Measurements from ENCODE around the gene ISG15. TPM values are rescaled to one million over a fixed set of nuclear protein-coding genes. Genes with fewer than 3 reads are reported as not detected.

ISG15 gene
- total and polyA plus RNA-seq, 2 of the 13 experiments (the other 11 are each of a cell fraction or from before 2014, with no cell fraction given): 42.1 to 54.9 TPM

DNA sequence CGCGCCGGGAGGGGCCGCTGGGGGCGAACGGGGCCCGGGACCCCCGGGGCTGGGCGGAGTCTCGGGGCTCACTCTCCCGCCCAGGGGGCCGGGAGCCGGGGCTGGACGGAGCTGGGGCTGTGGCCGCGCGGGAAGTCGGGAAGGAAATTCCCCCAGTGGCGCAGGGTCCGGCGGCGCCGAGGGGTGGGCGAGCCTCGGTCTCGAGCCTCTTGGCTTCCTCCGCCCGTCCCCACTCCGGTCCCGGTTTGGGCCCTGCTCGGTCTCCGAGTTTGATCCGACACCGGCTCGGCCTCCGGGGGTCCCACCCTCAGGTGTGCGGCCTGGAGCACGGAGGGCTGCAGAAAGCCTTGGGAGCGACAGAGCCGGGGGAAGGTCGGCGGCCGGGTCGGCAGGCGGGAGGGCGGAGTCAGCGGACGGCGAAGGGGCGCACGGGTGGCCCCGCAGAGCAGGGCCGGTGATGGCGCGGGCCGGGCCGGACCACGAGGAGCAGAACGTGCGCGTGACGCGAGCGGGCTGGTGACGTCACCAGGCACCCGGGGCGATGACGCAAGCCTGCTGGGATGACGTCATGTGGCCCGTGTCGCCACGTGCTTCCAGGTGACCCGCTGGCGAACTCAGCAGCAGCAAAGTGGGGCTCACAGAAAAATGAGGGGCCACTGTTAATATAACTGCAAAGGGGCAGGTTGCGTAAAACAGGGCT is 12.8 kb upstream of the ISG15 start (continued):
- no peak for TF ChIP-seq ZNF781 (CRISPR knock-in tag; IDR thresholded peaks at IDR 0.05; ENCODE audit: borderline replicate concordance, not compliant biosample characterization)
- no peak for TF ChIP-seq ZNF7 (CRISPR knock-in tag; IDR thresholded peaks at IDR 0.05)
- TF ChIP-seq GZF1 (CRISPR knock-in tag; IDR thresholded peaks at IDR 0.05): 0 out of 2 replicates have a peak, but pooled peaks have one; percentile 31
- peak; percentile 82 for TF ChIP-seq TAF1 (CRISPR knock-in tag; IDR thresholded peaks at IDR 0.05)
- TF ChIP-seq, protein P1, sequence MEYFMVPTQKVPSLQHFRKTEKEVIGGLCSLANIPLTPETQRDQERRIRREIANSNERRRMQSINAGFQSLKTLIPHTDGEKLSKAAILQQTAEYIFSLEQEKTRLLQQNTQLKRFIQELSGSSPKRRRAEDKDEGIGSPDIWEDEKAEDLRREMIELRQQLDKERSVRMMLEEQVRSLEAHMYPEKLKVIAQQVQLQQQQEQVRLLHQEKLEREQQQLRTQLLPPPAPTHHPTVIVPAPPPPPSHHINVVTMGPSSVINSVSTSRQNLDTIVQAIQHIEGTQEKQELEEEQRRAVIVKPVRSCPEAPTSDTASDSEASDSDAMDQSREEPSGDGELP (IDR thresholded peaks at IDR 0.05; ENCODE audit: borderline replicate concordance, low read depth): 0 out of 2 replicates have a peak, but pooled peaks have one; percentile 56
- TF ChIP-seq SP4 (CRISPR knock-in tag; IDR thresholded peaks at IDR 0.05): peak; percentile 70; the same call in 1 of the 2 replicates
- no peak for TF ChIP-seq ASH2L (IDR thresholded peaks at IDR 0.05; ENCODE audit: insufficient read length, low read depth, low read length)
- TF ChIP-seq ZNF788 (CRISPR knock-in tag; IDR thresholded peaks at IDR 0.05; ENCODE audit: borderline replicate concordance): peak; percentile 96
- no peak for TF ChIP-seq HMGA1 (CRISPR knock-in tag; conservative IDR thresholded peaks at IDR 0.05)
- no peak for TF ChIP-seq ZNF713 (CRISPR knock-in tag; IDR thresholded peaks at IDR 0.05)
- TF ChIP-seq TBX2 (CRISPR knock-in tag; IDR thresholded peaks at IDR 0.05; ENCODE audit: borderline replicate concordance): peak; percentile 79
- no peak for TF ChIP-seq EZH2 (conservative IDR thresholded peaks at IDR 0.05; ENCODE audit: low read depth, low read length)
- TF ChIP-seq, protein P2, sequence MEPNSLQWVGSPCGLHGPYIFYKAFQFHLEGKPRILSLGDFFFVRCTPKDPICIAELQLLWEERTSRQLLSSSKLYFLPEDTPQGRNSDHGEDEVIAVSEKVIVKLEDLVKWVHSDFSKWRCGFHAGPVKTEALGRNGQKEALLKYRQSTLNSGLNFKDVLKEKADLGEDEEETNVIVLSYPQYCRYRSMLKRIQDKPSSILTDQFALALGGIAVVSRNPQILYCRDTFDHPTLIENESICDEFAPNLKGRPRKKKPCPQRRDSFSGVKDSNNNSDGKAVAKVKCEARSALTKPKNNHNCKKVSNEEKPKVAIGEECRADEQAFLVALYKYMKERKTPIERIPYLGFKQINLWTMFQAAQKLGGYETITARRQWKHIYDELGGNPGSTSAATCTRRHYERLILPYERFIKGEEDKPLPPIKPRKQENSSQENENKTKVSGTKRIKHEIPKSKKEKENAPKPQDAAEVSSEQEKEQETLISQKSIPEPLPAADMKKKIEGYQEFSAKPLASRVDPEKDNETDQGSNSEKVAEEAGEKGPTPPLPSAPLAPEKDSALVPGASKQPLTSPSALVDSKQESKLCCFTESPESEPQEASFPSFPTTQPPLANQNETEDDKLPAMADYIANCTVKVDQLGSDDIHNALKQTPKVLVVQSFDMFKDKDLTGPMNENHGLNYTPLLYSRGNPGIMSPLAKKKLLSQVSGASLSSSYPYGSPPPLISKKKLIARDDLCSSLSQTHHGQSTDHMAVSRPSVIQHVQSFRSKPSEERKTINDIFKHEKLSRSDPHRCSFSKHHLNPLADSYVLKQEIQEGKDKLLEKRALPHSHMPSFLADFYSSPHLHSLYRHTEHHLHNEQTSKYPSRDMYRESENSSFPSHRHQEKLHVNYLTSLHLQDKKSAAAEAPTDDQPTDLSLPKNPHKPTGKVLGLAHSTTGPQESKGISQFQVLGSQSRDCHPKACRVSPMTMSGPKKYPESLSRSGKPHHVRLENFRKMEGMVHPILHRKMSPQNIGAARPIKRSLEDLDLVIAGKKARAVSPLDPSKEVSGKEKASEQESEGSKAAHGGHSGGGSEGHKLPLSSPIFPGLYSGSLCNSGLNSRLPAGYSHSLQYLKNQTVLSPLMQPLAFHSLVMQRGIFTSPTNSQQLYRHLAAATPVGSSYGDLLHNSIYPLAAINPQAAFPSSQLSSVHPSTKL (CRISPR knock-in tag; IDR thresholded peaks at IDR 0.05): peak; percentile 71
- TF ChIP-seq, protein P3, sequence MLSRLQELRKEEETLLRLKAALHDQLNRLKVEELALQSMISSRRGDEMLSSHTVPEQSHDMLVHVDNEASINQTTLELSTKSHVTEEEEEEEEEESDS (CRISPR knock-in tag; IDR thresholded peaks at IDR 0.05; ENCODE audit: borderline replicate concordance): no peak
- peak; percentile 86 for TF ChIP-seq REXO4 (CRISPR knock-in tag; IDR thresholded peaks at IDR 0.05; ENCODE audit: borderline replicate concordance)
- TF ChIP-seq XRCC5 (optimal IDR thresholded peaks at IDR 0.05; ENCODE audit: low read length): no peak
- no peak for TF ChIP-seq ZNF326 (CRISPR knock-in tag; IDR thresholded peaks at IDR 0.05; ENCODE audit: borderline replicate concordance)
- TF ChIP-seq SYNCRIP (IDR thresholded peaks at IDR 0.05; ENCODE audit: insufficient read depth, low read depth, low read length): no peak
- TF ChIP-seq ZNF850 (CRISPR knock-in tag; conservative IDR thresholded peaks at IDR 0.05): peak; percentile 48; the same call in 1 of the 2 replicates
- TF ChIP-seq, protein P4, sequence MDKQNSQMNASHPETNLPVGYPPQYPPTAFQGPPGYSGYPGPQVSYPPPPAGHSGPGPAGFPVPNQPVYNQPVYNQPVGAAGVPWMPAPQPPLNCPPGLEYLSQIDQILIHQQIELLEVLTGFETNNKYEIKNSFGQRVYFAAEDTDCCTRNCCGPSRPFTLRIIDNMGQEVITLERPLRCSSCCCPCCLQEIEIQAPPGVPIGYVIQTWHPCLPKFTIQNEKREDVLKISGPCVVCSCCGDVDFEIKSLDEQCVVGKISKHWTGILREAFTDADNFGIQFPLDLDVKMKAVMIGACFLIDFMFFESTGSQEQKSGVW (CRISPR knock-in tag; IDR thresholded peaks at IDR 0.05; ENCODE audit: borderline replicate concordance): no peak

Data from HepG2 (cell line).